Activated T-helper 1 cell treated with Interleukin-2 at 50 U/mL for 16 hours (primary cell): ENCODE data around the gene RHOB.
"Not testable (repeated sequence)": the region's sequence is repeated elsewhere in the genome, so short reads cannot be mapped to it uniquely, and the experiment has no call there.

Experiments used
- DNase-seq: peaks from one replicate; pipeline ENCODE4 v3.0.0-alpha.2; 2020; ENCODE audit warnings: low read depth

The RHOB gene

DNA sequence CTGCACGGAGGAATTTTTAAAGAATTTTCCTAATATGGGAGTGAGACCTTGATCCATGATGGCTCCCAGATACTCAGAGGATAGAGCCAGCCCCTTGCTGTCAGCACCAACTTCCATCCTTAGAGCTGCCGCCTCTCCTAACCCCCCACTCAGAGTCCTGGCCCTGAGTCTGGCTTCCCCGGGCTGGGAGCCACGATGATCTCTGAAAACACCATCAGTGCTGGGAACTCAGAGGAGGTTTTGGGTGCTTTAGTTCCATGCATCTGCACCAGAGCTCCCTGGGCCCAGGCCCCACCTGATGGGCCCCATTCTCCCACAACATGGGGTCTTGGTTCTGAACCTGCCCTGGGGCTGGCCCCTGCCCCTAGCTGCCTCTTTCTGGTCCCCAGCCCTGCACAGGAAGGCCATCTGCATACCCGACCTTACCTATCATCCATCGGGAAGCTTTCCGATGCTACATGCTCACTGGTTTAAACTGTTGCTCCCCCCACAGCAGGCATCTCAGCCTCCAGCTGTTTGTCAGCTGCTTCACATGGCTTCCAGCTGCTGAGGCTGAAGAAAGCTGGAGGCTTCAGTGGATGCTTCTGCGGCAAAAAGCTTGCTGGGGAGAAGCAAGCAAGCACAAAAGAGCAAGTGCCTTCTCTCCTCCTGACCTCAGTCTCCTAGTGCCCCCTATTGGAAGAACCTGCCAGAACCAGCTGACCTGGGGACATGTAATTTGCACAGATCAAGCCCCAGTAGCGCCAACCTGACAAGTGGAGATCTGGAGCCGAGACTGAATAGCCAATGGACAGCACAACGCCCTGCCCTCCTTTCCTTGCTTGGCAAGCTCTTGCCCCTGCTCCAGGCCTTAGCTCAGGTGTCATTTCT is 24.2 kb upstream of the RHOB start:
- no peak for DNase-seq

GRCh38 chr2:20423359-20423758 is 23.5 kb upstream of the RHOB start:
- DNase-seq = no peak

DNA sequence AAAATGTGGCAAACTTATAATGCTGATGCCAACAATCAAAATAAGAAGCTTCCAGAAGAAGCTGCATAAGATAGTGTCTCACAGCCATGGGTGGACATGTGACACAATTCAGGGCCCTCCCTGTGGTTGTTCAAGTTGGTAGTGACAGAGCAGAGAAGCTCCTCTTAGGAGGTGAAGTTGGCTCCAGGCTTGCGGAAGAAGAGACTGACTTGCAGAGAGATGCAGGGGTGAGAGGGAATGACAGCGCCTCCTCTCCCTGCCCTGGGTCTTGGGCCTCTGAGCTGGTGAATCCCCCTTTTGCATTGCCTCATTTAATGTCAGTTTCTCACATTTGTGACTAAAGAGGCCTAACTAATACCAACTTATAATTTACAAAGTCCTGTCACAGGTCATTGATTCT is 23.0 kb upstream of the RHOB start:
- DNase-seq = no peak

DNA sequence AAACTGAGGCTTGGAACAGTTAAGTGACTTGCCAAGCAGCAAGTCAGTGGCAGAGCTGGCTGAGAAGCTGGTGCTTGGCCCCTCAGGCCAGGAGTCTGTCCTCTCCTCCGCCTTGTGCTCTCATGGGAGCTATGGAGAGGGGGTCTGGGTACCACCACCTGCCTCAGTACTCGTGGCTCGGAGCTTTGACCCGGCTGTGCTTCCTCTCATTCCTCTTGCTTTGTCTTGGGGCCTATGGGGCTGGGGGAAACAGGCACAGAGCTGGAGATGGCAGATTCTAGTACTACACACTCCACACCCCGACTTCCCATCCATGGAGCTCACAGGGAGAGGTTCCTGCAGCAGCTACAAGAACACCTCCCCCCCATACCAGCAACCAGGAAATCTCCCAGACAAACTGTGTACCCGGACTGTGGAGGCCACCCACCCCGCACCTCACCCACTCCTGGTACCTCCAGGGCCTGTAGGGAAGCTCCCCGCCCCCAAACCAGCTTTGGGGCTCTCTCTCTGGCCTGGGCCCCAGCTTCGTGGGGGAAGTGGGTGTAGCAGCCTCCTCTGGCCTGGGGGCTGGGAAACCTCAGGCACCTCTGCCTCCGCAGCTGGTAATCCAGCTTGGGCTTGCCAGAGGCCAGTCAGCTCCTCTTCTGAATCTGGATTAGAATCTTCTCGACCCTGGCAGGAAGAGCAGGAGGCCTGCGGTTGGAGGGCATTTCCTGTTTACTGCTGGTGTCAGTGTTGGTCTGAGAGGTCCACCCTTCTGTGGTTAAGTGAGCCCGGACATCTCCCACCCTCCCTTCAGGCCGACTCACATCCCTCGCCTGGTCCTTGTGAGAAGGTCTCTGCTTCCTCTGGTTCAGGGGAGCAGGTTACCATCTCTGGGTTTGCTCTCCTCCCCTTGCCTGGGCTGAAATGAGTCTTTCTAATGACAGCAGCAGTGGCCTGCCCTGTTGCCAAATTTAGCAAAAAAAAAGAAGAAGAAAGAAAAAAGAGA is 22.3 kb upstream of the RHOB start:
- DNase-seq = no peak

DNA sequence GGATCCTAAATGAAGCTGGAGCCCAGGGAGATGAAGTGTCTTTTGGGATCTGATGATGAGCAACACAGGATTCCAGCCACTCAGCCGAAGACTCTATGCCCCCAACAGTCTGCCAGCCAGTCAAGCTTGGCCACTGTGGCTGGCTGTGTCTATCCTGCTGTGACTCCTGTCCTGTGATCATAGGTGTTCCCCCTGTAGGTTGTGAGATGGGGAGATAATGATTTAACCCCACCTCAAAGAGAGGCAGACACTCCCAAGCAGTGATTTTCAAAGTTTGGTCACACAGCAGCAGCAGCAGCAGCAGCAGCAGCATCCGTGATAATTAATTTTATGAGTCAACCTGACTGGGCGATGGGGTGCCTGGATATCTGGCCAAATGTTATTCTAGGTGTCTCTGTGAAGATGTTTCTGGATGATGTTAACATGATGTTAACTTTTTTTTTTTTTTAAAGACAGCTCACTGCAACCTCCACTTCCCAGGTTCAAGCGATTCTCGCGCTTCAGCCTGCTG is 21.4 kb upstream of the RHOB start:
- DNase-seq = no peak

DNA sequence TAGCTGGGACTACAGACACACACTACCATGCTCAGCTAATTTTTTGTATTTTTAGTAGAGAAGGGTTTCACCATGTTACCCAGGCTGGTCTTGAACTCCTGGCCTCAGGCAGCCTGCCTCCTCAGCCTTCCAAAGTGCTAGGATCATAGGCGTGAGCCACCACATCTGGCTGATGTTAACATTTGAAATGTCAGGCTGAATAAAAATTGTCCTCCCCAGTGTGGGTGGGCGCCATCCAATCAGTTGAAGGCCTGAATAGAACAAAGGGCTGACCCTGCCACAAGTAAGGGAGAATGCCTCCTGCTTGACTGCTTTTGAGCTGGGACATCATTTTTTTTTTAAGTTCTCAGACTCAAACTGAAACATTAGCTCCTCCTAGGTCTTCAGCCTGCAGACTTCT is 21.0 kb upstream of the RHOB start:
- DNase-seq = no peak

DNA sequence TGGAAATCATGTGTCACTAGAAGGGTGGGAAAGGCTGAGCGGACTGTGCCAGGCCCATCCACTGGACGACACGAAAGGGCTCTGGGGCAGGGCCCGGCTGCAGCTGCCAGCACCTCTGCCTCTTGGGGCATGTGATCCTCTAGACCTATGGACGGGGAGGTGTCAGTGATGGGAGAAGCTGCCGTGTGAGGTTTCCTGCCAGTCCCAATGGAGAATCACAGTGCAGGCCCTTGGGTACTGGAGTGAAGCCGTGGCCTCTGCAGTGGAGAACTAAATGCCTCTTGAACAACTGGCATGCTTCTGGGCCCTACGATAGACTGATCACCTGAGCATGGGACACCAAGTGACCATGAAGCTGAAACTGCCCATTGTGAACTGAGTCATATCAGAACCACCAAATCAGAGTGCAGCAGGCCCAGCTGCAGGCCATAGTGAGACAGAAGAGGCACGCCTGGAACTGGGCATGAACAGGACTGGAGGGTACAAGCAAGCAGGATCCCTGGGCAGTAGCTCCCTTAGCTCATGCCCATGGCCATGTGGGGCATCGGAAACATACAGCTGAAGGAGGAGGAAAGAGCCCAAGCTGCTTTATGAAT is 18.8 kb upstream of the RHOB start:
- DNase-seq = no peak

DNA sequence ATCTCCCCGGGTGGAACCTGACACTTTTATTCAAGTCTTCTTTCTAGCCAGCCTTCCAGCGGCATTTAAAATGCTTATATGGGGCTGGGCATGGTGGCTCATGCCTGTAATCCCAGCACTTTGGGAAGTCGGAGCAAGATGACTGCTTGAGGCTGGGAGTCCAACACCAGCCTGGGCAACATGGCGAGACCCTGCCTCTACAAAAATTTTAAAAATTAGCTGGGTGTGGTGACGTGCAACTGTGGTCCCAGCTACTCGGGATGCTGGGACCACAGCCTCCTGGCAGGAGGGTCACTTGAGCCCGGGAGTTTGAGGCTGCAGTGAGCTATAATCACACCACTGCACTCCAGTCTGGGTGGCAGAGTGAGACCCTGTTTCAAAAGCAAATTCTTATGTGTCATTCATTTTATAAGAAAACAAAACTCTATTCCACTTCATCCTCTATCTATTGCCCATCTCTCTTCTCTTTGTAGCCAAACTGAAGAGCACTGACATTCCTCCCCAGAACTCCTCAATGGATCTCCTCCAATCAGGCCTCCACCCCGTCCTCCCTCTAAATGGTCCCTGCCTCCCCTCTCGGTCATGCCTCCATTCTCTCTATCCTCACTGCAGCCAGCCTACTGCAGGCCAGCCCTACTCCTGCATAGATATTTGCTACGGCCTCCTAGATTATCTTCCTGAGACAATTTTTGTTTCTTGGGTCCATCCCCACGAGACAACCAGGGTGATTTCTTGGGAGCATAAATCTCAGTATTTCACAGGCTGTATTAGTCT is 18.0 kb upstream of the RHOB start:
- DNase-seq = no peak

DNA sequence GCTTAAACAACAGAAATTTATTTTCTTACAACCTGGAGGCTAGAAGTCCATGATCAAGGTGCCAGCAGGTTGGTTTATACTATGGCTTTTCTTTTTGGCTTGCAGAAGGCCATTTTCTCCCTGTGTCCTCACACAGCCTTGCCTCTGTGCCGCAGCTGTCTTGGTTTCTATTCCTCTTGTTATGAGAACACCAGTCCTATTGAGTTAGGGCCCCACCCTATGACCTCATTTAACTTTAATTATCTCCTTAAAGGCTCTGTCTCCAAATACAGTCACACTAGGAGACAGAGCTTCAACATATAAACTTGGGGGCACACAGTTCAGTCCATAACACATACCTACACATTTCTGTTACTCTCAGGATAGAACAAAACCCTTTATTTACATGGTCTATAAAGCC is 17.3 kb upstream of the RHOB start:
- no peak for DNase-seq

- no peak for DNase-seq
These were observed 16.8 kb upstream of the RHOB start for GRCh38 chr2:20430035-20430434.

- DNase-seq = no peak
These were observed 16.2 kb upstream of the RHOB start for GRCh38 chr2:20430461-20431300.

- no peak for DNase-seq
These were observed 15.6 kb upstream of the RHOB start for GRCh38 chr2:20431301-20431698.

GRCh38 chr2:20431772-20432171 is 15.1 kb upstream of the RHOB start:
- DNase-seq = no peak

DNA sequence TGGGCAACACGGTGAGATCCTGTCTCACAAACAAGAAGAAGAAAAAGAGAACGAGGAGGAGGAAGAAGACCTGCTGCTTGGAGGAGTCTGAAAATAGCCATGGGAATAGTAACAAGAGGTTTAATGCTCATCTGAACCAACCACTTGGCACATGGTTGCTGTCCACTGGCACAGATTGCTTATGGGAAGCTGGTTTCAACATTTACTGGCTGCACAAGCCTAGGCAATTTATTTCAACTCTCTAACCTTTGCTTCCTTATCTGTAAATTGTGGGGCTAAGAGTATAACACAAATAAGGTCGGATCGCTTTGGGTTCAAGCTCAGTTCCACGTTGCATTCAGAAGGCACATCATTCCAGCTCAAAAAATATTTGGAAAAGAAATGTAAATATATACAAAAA is 14.2 kb upstream of the RHOB start:
- no peak for DNase-seq

DNA sequence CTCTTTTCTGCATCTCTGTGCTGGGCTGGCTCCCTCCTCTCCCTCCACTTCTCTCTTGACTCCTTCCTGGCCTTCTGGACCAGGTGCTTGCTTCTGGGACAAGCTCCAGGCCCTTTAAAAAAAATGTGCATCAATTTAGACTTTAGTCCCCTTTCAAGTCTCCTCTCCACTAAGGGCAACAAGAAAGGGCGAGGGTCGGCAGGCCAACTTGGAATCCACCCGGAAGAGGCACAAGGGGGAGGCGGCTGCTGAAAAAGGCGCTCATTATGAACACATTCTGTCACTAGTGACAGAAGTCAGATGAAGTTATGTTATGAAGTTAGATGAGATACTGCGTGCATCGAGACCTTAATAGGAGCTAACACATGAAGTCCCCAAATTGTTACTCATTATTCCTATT is 13.6 kb upstream of the RHOB start:
- DNase-seq = no peak

DNA sequence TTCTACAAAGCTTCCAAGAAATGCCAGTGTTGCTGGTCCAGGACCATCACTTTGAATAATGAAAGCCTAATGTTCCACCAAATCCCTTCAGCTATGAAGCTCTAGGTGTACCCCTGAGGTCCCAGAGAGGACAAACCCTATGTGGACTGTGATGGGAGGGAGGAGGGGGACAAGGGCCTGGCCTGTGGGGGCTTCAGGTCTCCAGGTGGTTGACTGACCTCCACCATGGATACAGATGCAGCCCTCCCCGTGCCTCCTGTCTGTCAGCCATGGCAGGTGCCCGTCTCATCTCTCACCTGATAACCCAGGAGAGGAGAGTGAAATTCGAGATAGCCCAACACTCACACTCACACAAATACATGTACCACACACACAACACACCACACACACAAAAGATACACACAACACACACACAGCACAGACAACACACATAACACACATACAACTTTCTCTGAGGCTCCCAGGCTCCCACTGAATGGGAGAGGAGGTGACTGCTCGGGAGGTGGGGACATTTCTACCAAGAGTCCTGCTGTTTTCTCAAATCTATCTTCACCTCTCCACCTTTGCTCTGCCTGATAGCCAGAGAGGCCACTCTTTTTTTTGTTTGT is 12.8 kb upstream of the RHOB start:
- DNase-seq = no peak

DNA sequence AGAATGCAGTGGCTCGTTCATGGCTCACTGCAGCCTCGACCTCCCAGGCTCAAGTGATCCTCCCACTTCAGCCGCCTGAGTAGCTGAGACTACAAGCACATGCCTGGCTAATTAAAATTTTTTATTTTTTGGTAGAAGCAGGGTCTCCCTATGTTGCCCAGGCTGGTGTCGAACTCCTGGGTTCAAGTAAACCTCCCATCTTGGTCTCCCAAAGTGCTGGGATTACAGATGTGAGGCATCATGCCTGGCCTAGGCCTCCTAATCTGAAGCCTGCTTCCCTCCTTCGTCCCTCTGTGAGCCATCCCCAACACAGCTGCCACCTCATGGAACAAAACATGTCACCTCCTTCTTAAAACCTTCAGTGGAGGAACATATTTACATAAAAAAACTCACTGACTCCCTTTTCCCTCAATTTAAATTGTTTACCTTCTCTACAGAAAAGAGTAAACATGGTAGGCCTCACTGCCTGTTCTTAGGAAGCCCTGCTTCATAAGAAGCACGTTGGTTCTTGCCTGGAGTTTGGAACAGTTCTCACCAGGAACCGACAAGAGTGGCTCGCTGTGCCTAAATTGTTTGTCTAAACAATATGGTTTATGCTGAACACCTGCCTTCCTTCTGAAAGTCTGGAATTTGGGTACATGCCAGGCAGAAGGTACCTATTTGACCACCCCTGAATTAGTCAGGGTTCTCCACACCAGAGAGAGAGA is 12.1 kb upstream of the RHOB start:
- no peak for DNase-seq

DNA sequence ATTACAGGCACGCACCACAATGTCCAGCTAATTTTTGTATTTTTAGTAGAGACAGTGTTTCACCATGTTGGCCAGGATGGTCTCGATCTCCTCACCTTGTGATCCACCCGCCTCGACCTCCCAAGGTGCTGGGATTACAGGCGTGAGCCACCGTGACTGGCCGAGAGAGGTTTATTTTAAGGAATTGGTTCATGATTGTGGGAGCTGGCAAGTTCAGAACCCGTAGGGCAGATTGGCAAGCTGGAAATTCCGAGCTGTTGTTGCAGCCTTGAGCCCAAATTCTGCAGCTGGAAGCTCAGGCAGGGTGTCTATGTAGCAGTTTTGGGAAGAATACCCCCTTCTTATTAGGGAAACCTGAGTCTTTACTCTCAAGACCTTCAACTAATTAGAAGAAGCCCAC is 11.4 kb upstream of the RHOB start:
- not testable (repeated sequence) for DNase-seq

GRCh38 chr2:20436716-20437470 is 10.0 kb upstream of the RHOB start:
- DNase-seq = no peak
